Natural killer cell (primary cell): ENCODE measurements around the gene ESYT2. TPM values are rescaled to one million over a fixed set of nuclear protein-coding genes. Genes with fewer than 3 reads are reported as not detected.

ENCODE experiments used
- ATAC-seq, 3 donors: fragments of 150-1000 bp in 2 of 3; fragments of 200-7000 bp in 1 of 3; cut with Tn5 transposase; 1 replicate in 1 of 3; 2 replicates in 2 of 3; pipeline ENCODE4 v1.10.0; 2021; ENCODE audit warnings: mild to moderate bottlenecking in 2 of 3, moderate library complexity in 2 of 3
- DNase-seq, 2 donors: peaks; one replicate each; pipeline versions ENCODE4 v3.0.0 to v3.0.0-alpha.2; 2013 to 2021; ENCODE audit warnings: mixed read lengths in 1 of 2
- H3K27ac ChIP-seq: one replicate; pipeline ENCODE4 v1.5.1; 2013; ENCODE audit warnings: mild to moderate bottlenecking, low read length
- H3K27me3 ChIP-seq: one replicate; pipeline ENCODE4 v1.6.1; 2013; ENCODE audit warnings: low read length; ENCODE audit not compliant: control insufficient read depth, insufficient read depth
- H3K36me3 ChIP-seq: one replicate; pipeline ENCODE4 v1.6.1; 2013; ENCODE audit warnings: low read length; ENCODE audit not compliant: control insufficient read depth, insufficient read depth
- H3K4me1 ChIP-seq: one replicate; pipeline ENCODE4 v1.6.1; 2013; ENCODE audit warnings: low read length; ENCODE audit not compliant: control insufficient read depth, insufficient read depth
- H3K4me3 ChIP-seq: one replicate; pipeline ENCODE4 v1.5.1; 2013; ENCODE audit warnings: low read length
- H3K9me3 ChIP-seq: one replicate; pipeline ENCODE4 v1.6.1; 2013; ENCODE audit warnings: low read length; ENCODE audit not compliant: control insufficient read depth, insufficient read depth
- H3K27ac Mint-ChIP-seq, 2 donors: one replicate each; pipeline ENCODE4 v1.8.0; 2022; ENCODE audit warnings: mild to moderate bottlenecking in 2 of 2, mixed read lengths in 2 of 2, moderate library complexity in 1 of 2
- H3K27me3 Mint-ChIP-seq, 2 donors: one replicate each; pipeline ENCODE4 v1.8.0; 2022; ENCODE audit warnings: low read depth in 2 of 2, mixed read lengths in 2 of 2
- H3K36me3 Mint-ChIP-seq: one replicate; pipeline ENCODE4 v1.8.0; 2022; ENCODE audit warnings: mixed read lengths
- H3K4me1 Mint-ChIP-seq, 2 donors: one replicate each; pipeline ENCODE4 v1.8.0; 2022; ENCODE audit warnings: mixed read lengths in 2 of 2
- H3K4me3 Mint-ChIP-seq: one replicate; pipeline ENCODE4 v1.8.0; 2022; ENCODE audit warnings: mild to moderate bottlenecking, moderate library complexity, mixed read lengths
- H3K9me3 Mint-ChIP-seq, 2 donors: one replicate each; pipeline ENCODE4 v1.8.0; 2022; ENCODE audit warnings: mixed read lengths in 2 of 2
- WGBS: methylation state at CpG from one replicate; pipeline ENCODE4 v1.1.7; 2013; ENCODE audit warnings: missing lambda C conversion rate; ENCODE audit not compliant: insufficient coverage; 5-methylcytosine and 5-hydroxymethylcytosine counted together
- intact Hi-C: fragments of 100-400 bp; cut with micrococcal nuclease; formaldehyde crosslinking; loops from one replicate; pipeline ENCODE4 v1.14.2; 2022
- total RNA-seq, 4 donors: library from RNA; stranded (reverse); fragments of 120-200 nt in 1 of 4; gene quantifications; one replicate each; pipeline versions ENCODE4 v1.2.3 to v1.2.4, GENCODE V29; 2013 to 2022
- TF ChIP-seq, protein P1 (sequence below): fragments of 200-600 bp; IDR thresholded peaks from one replicate; pipeline ENCODE4 v1.8.0; 2022; ENCODE audit warnings: antibody characterized with exemption

ESYT2 gene
- total RNA-seq, 3 donors from 2014 or later (not counting 1 experiment from before 2014, with no cell fraction given): 137 to 163 (median 160) TPM

DNA sequence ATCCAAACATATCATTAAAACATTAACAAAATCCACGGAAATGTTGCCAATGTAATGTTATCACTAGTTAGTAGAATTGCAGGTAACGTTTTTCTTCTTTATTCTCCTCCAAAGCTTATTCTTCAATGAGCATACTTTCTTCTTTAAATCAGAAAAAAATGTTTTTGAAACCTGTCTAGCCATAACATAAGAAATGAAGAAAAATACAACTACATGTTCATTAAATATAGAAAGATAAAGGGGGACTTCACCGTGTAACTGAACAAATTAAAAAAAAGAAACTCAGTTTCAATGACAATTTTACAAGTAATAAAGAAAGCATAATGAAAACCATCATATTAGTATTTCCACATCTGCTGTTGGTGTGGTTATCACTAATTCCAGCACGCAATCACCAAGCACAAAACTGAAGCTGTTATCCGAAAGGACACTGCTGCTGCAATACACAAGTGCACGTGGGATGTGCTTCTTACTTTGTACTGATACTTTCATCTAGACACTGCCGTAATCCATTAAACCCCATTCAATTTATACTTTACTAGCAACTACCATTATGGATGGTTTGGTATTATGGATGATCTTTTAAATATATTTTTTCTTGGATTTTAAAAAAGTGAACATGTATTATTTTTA is 9.6 kb downstream of the ESYT2 start:
- intact Hi-C loops: loop anchor here (2.0 to 5.0 kb wide), 5 partner anchors 15 to 378 kb away; no protein-coding TSS in a partner anchor
- Mint-ChIP-seq H3K9me3 (no peaks in the 10 kb centered on the region), H3K4me1 (peaks cover 80 to 82% of the 10 kb centered on the region in 2 donors), H3K27ac (peak overlapping the region; percentile 95 to 99), H3K27me3 (no peaks in the 10 kb centered on the region), H3K4me3 (peak overlapping the region; percentile 75), H3K36me3 (peaks cover 4% of the 10 kb centered on the region)
- ATAC-seq (no peak), DNase-seq (peak in 1 of 2 donors; percentile 46)
- peak overlapping the region; percentile 16 for H3K27ac ChIP-seq
- TF ChIP-seq, protein P1, sequence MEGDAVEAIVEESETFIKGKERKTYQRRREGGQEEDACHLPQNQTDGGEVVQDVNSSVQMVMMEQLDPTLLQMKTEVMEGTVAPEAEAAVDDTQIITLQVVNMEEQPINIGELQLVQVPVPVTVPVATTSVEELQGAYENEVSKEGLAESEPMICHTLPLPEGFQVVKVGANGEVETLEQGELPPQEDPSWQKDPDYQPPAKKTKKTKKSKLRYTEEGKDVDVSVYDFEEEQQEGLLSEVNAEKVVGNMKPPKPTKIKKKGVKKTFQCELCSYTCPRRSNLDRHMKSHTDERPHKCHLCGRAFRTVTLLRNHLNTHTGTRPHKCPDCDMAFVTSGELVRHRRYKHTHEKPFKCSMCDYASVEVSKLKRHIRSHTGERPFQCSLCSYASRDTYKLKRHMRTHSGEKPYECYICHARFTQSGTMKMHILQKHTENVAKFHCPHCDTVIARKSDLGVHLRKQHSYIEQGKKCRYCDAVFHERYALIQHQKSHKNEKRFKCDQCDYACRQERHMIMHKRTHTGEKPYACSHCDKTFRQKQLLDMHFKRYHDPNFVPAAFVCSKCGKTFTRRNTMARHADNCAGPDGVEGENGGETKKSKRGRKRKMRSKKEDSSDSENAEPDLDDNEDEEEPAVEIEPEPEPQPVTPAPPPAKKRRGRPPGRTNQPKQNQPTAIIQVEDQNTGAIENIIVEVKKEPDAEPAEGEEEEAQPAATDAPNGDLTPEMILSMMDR: no peak
- no peaks in the 10 kb centered on the region for H3K9me3 ChIP-seq
- 53% methylated on average over 5 of the region's 7 CpGs for WGBS
- H3K36me3 ChIP-seq: peaks cover 4% of the 10 kb centered on the region
- H3K4me3 ChIP-seq: no peak overlapping the region
- H3K27me3 ChIP-seq: no peaks in the 10 kb centered on the region
- peaks cover 65% of the 10 kb centered on the region for H3K4me1 ChIP-seq

DNA sequence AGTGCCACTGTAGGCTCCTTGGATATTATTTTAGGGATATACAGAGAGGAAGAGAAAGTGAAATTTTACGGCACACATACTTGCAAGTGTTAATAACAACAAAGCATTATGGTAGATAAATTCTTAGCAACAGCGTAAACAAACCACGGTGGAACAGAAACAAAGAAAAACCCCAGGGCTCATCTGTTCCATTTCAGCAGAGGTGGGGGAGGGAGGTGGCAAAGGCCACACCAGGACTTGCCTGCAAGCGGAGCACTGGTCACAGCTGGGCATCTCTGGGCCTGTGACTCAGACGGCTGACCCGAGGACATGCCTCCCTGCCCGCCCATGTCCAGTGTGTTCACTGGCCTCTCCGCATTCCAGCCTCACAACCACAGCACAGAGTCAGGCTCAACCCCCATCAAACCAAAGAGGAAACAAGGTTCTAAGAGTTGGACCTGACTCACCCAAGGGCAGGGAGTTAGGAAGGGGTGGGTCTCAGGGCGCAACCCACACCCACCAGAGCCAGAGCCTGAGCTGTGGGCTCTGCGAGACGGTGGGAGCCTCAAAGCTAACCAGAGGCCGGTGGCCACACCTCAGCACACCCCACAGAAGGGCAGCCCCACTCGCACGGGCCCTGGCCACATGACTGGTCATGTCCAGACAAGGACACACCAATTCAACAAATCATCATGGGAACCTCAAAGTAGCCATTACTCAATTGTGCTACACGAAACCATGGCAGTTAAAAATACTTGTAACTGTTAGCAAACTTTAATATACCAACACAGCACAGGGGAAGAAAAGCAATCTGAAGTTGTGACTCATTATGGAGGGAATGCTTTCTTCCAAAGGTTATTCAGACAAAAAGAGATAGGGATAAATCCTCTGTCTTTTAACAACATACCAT is 10.7 kb downstream of the ESYT2 start:
- ATAC-seq: peak; percentile 69 to 89 (median 76)
- peaks cover 4% of the 10 kb centered on the region for H3K36me3 ChIP-seq
- H3K27ac Mint-ChIP-seq: peak overlapping the region; percentile 95 to 99
- peak overlapping the region; percentile 90 for H3K27ac ChIP-seq
- H3K9me3 Mint-ChIP-seq: no peaks in the 10 kb centered on the region
- TF ChIP-seq, protein P1: no peak
- H3K4me1 Mint-ChIP-seq: peaks cover 82 to 84% of the 10 kb centered on the region in 2 donors
- no peaks in the 10 kb centered on the region for H3K27me3 ChIP-seq
- no peaks in the 10 kb centered on the region for H3K27me3 Mint-ChIP-seq
- intact Hi-C loops: loop anchor here (1.0 to 5.0 kb wide), 5 partner anchors 11 to 379 kb away; partner anchors contain the start of gene ESYT2
- H3K9me3 ChIP-seq: no peaks in the 10 kb centered on the region
- H3K4me3 Mint-ChIP-seq: peak overlapping the region; percentile 75
- DNase-seq: peak; percentile 79 to 92
- peaks cover 66% of the 10 kb centered on the region for H3K4me1 ChIP-seq
- peaks cover 11% of the 10 kb centered on the region for H3K36me3 Mint-ChIP-seq
- 6% methylated on average over 13 of the region's 15 CpGs for WGBS
- H3K4me3 ChIP-seq: peak overlapping the region; percentile 11

DNA sequence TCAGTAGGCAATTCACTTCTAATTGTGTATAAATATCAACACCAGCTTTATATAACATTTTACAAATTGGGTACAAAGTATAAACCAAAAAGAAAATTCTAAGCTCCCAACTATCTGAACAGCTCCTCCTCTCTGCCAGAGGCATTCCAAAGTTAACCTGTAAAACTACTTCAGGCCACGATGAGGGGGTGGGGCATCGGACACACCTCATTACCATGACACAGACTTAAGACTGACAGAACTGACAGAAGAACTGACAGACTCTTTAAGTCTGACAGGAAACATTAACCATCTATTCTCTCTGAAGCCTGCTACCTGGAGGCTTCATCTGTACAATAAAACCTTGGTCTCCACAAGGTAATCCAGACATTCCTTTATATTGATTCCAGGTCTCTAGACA is 12.3 kb downstream of the ESYT2 start:
- H3K9me3 Mint-ChIP-seq: no peaks in the 10 kb centered on the region
- Histone ChIP-seq H3K27ac (peak overlapping the region; percentile 90), H3K4me3 (no peak overlapping the region), H3K4me1 (peaks cover 61% of the 10 kb centered on the region), H3K36me3 (peaks cover 4% of the 10 kb centered on the region), H3K9me3 (no peaks in the 10 kb centered on the region), H3K27me3 (no peaks in the 10 kb centered on the region)
- TF ChIP-seq, protein P1: no peak
- H3K4me3 Mint-ChIP-seq: peak overlapping the region; percentile 75
- peaks cover 11% of the 10 kb centered on the region for H3K36me3 Mint-ChIP-seq
- peaks cover 93 to 94% of the 10 kb centered on the region in 2 donors for H3K4me1 Mint-ChIP-seq
- intact Hi-C loops: loop anchor here (5.0 kb wide), 2 partner anchors 45 to 380 kb away; no protein-coding TSS in a partner anchor
- WGBS: 54% methylated on average over 2 of the region's 2 CpGs
- peak overlapping the region; percentile 95 to 99 for H3K27ac Mint-ChIP-seq
- no peak for ATAC-seq
- DNase-seq: peak in 1 of 2 donors; percentile 60
- H3K27me3 Mint-ChIP-seq: no peaks in the 10 kb centered on the region
